GM21528 (cell line): ENCODE data around the gene AAMDC.
A peak's percentile ranks its signal among the peaks of the same experiment; 100 is the strongest.

ENCODE experiments used
- ATAC-seq: cut with Tn5 transposase; IDR thresholded peaks from one replicate; pipeline ENCODE4 v1.9.1; 2021; ENCODE audit warnings: mild to moderate bottlenecking, moderate library complexity; ENCODE audit not compliant: unreplicated experiment, low FRiP score

The AAMDC gene

GRCh38 chr11:77820565-77821348 is at the start of gene AAMDC, which contains the start of gene RSF1:
Gene AAMDC (plus strand): TSS chr11:77821144. CDS start chr11:77842497, 21,353 bp downstream.
Gene RSF1 (minus strand): TSS chr11:77820722. CDS start chr11:77820714, 8 bp downstream.
- peak; percentile 84 for ATAC-seq

GRCh38 chr11:77775936-77776335 is 45.0 kb upstream of the AAMDC start:
- no peak for ATAC-seq

- no peak for ATAC-seq
Measured at GRCh38 chr11:77776455-77776854, 44.5 kb upstream of the AAMDC start.

- ATAC-seq: no peak
Measured at GRCh38 chr11:77778118-77778517, 42.8 kb upstream of the AAMDC start.

GRCh38 chr11:77778549-77778948 is 42.4 kb upstream of the AAMDC start:
- no peak for ATAC-seq

- ATAC-seq: no peak
Measured at GRCh38 chr11:77779935-77780334, 41.0 kb upstream of the AAMDC start.

- ATAC-seq: no peak
Measured at GRCh38 chr11:77783025-77783424, 37.9 kb upstream of the AAMDC start.

- ATAC-seq: no peak
Measured at GRCh38 chr11:77784572-77784971, 36.4 kb upstream of the AAMDC start.

GRCh38 chr11:77789061-77789730 is 31.7 kb upstream of the AAMDC start:
- no peak for ATAC-seq

- ATAC-seq: no peak
Measured at GRCh38 chr11:77789731-77790476, 31.0 kb upstream of the AAMDC start.

GRCh38 chr11:77791301-77791700 is 29.6 kb upstream of the AAMDC start:
- ATAC-seq: no peak

- ATAC-seq: no peak
Measured at GRCh38 chr11:77793972-77794371, 27.0 kb upstream of the AAMDC start.

- ATAC-seq: no peak
Measured at GRCh38 chr11:77799338-77799737, 21.6 kb upstream of the AAMDC start.

- ATAC-seq: no peak
Measured at GRCh38 chr11:77800449-77800848, 20.5 kb upstream of the AAMDC start.

GRCh38 chr11:77801477-77801876 is 19.5 kb upstream of the AAMDC start:
- no peak for ATAC-seq

GRCh38 chr11:77806415-77806814 is 14.5 kb upstream of the AAMDC start:
- ATAC-seq: no peak

- ATAC-seq: no peak
Measured at GRCh38 chr11:77806993-77807392, 14.0 kb upstream of the AAMDC start.

- no peak for ATAC-seq
Measured at GRCh38 chr11:77813256-77813655, 7.7 kb upstream of the AAMDC start.

GRCh38 chr11:77814848-77815247 is 6.1 kb upstream of the AAMDC start:
- ATAC-seq: no peak

- ATAC-seq: no peak
Measured at GRCh38 chr11:77815459-77815858, 5.5 kb upstream of the AAMDC start.

- peak; percentile 51 for ATAC-seq
Measured at GRCh38 chr11:77819411-77819920, 1.5 kb upstream of the AAMDC start.
